HS-5 (cell line): ENCODE results near the gene ZIC3.
"Not testable (repeated sequence)": the region's sequence is repeated elsewhere in the genome, so short reads cannot be mapped to it uniquely, and the experiment has no call there.

Experiments used
- DNase-seq: peaks from one replicate; pipeline ENCODE4 v3.0.0-alpha.2; 2012; ENCODE audit warnings: low read depth

ZIC3 gene

GRCh38 chrX:137565921-137566745 is at the start of gene ZIC3:
Gene ZIC3, plus strand, starts transcription at chrX:137566127. Its CDS starts 565 bp downstream, at chrX:137566692.
- no peak for DNase-seq

GRCh38 chrX:137519459-137519858 is 46.5 kb upstream of the ZIC3 start:
- no peak for DNase-seq

- no peak for DNase-seq
These were observed 19.9 kb upstream of the ZIC3 start for GRCh38 chrX:137545711-137546651.

- no peak for DNase-seq
These were observed 18.6 kb upstream of the ZIC3 start for GRCh38 chrX:137547291-137547690.

- no peak for DNase-seq
These were observed 17.7 kb upstream of the ZIC3 start for GRCh38 chrX:137548261-137548660.

GRCh38 chrX:137549073-137549472 is 16.9 kb upstream of the ZIC3 start:
- DNase-seq: no peak

- no peak for DNase-seq
These were observed 15.9 kb upstream of the ZIC3 start for GRCh38 chrX:137549851-137550664.

- no peak for DNase-seq
These were observed 15.2 kb upstream of the ZIC3 start for GRCh38 chrX:137550665-137551261.

GRCh38 chrX:137552098-137552497 is 13.8 kb upstream of the ZIC3 start:
- DNase-seq: not testable (repeated sequence)

GRCh38 chrX:137562096-137562495 is 3.8 kb upstream of the ZIC3 start:
- no peak for DNase-seq

- DNase-seq: no peak
These were observed 2.0 kb upstream of the ZIC3 start for GRCh38 chrX:137563681-137564651.

- no peak for DNase-seq
These were observed 516 bp upstream of the ZIC3 start for GRCh38 chrX:137565318-137565904.

- DNase-seq: no peak
These were observed 1.1 kb downstream of the ZIC3 start for GRCh38 chrX:137566746-137567679.

GRCh38 chrX:137567682-137568232 is 1.8 kb downstream of the ZIC3 start:
- DNase-seq: no peak

- no peak for DNase-seq
These were observed 3.0 kb downstream of the ZIC3 start for GRCh38 chrX:137568741-137569469.

GRCh38 chrX:137569470-137569891 is 3.6 kb downstream of the ZIC3 start:
- no peak for DNase-seq

GRCh38 chrX:137573324-137574101 is 7.6 kb downstream of the ZIC3 start:
- no peak for DNase-seq
